CD14-positive monocyte (primary cell): ENCODE measurements around the gene EEF1G. TPM values are rescaled to one million over a fixed set of nuclear protein-coding genes. Genes with fewer than 3 reads are reported as not detected.

ENCODE experiments used
- DNase-seq, 3 donors: peaks; one replicate each; pipeline ENCODE4 v3.0.0-alpha.2; 2011 to 2022
- H2AFZ ChIP-seq: 2 replicates; pipeline ENCODE4 v1.6.0; 2012; ENCODE audit warnings: mild to moderate bottlenecking, low read depth, low read length, inconsistent platforms; ENCODE audit not compliant: insufficient read depth, poor library complexity, severe bottlenecking
- H3K27ac ChIP-seq, 2 donors: 1 replicate in 1 of 2; 2 replicates in 1 of 2; pipeline ENCODE4 v1.5.1; 2012 to 2013; ENCODE audit warnings: low read length in 2 of 2, control low read depth in 1 of 2, inconsistent platforms in 1 of 2, low read depth in 1 of 2, mild to moderate bottlenecking in 1 of 2
- H3K27me3 ChIP-seq, 2 donors: one replicate each; pipeline versions ENCODE4 v1.6.0 to v1.6.1; 2011 to 2013; ENCODE audit warnings: low read length in 2 of 2; ENCODE audit not compliant: control insufficient read depth in 2 of 2, insufficient read depth in 2 of 2
- H3K36me3 ChIP-seq, 2 donors: replicated peaks in 1 of 2; 1 replicate in 1 of 2; 2 replicates in 1 of 2; pipeline versions ENCODE4 v1.5.1 to v1.6.1; 2012 to 2013; ENCODE audit warnings: low read length in 2 of 2, control low read depth in 1 of 2, inconsistent platforms in 1 of 2, mild to moderate bottlenecking in 1 of 2; ENCODE audit not compliant: insufficient read depth in 2 of 2, control insufficient read depth in 1 of 2
- H3K4me1 ChIP-seq, 2 donors: 1 replicate in 1 of 2; 2 replicates in 1 of 2; pipeline versions ENCODE4 v1.5.1 to v1.6.1; 2012 to 2013; ENCODE audit warnings: low read length in 2 of 2, control low read depth in 1 of 2, inconsistent platforms in 1 of 2, mild to moderate bottlenecking in 1 of 2, moderate library complexity in 1 of 2; ENCODE audit not compliant: insufficient read depth in 2 of 2, control insufficient read depth in 1 of 2
- H3K4me2 ChIP-seq: replicated peaks from 2 replicates; pipeline ENCODE3; 2012; ENCODE audit warnings: low read length, moderate library complexity, mild to moderate bottlenecking; ENCODE audit not compliant: poor library complexity, severe bottlenecking; ENCODE audit errors: extremely low read depth
- H3K4me3 ChIP-seq, 3 experiments: fragments of 200-600 bp in 1 of 3; sonication (generic) in 1 of 3; replicated peaks in 1 of 3; 1 replicate in 2 of 3; 2 replicates in 1 of 3; pipeline ENCODE4 v1.5.1; 2011 to 2013; ENCODE audit warnings: low read length in 3 of 3, mild to moderate bottlenecking in 3 of 3, control low read depth in 2 of 3, low read depth in 2 of 3, inconsistent platforms in 1 of 3, moderate library complexity in 1 of 3
- H3K79me2 ChIP-seq: 2 replicates; pipeline ENCODE4 v1.6.0; 2012; ENCODE audit warnings: mild to moderate bottlenecking, control low read depth, inconsistent platforms, low read length, moderate library complexity; ENCODE audit not compliant: insufficient read depth
- H3K9ac ChIP-seq: 2 replicates; pipeline ENCODE4 v1.6.0; 2017; ENCODE audit warnings: low read length, mild to moderate bottlenecking; ENCODE audit not compliant: insufficient read depth, poor library complexity, severe bottlenecking
- H3K9me3 ChIP-seq, 2 donors: replicated peaks in 1 of 2; 1 replicate in 1 of 2; 2 replicates in 1 of 2; pipeline versions ENCODE4 v1.5.1 to v1.6.1; 2012 to 2013; ENCODE audit warnings: low read length in 2 of 2, control low read depth in 1 of 2; ENCODE audit not compliant: control insufficient read depth in 1 of 2, insufficient read depth in 1 of 2
- H4K20me1 ChIP-seq: 2 replicates; pipeline ENCODE4 v1.6.0; 2012; ENCODE audit warnings: mild to moderate bottlenecking, low read length, control low read depth, moderate library complexity; ENCODE audit not compliant: insufficient read depth
- H3K27ac Mint-ChIP-seq, 7 donors: one replicate each; pipeline ENCODE4 v1.8.0; 2020; ENCODE audit warnings: mild to moderate bottlenecking in 7 of 7, mixed read lengths in 7 of 7, moderate library complexity in 6 of 7, inconsistent platforms in 2 of 7
- H3K27me3 Mint-ChIP-seq, 3 donors: one replicate each; pipeline ENCODE4 v1.8.0; 2021 to 2022; ENCODE audit warnings: low read depth in 3 of 3, mild to moderate bottlenecking in 3 of 3, mixed read lengths in 3 of 3, moderate library complexity in 3 of 3, inconsistent platforms in 1 of 3
- H3K36me3 Mint-ChIP-seq, 2 donors: one replicate each; pipeline ENCODE4 v1.8.0; 2020; ENCODE audit warnings: mixed read lengths in 2 of 2, inconsistent platforms in 1 of 2, mild to moderate bottlenecking in 1 of 2
- H3K4me1 Mint-ChIP-seq: one replicate; pipeline ENCODE4 v1.8.0; 2020; ENCODE audit warnings: mild to moderate bottlenecking, mixed read lengths
- H3K4me3 Mint-ChIP-seq, 2 donors: one replicate each; pipeline ENCODE4 v1.8.0; 2020; ENCODE audit warnings: mild to moderate bottlenecking in 2 of 2, mixed read lengths in 2 of 2, moderate library complexity in 1 of 2
- H3K9me3 Mint-ChIP-seq, 7 donors: one replicate each; pipeline ENCODE4 v1.8.0; 2020 to 2022; ENCODE audit warnings: mixed read lengths in 7 of 7, mild to moderate bottlenecking in 6 of 7, moderate library complexity in 6 of 7, inconsistent platforms in 2 of 7
- WGBS: methylation state at CpG from one replicate; pipeline ENCODE4 v1.1.5; 2013; ENCODE audit warnings: missing lambda C conversion rate; ENCODE audit not compliant: insufficient coverage; 5-methylcytosine and 5-hydroxymethylcytosine counted together
- intact Hi-C, 2 donors: fragments of 100-400 bp; cut with micrococcal nuclease; formaldehyde crosslinking; loops; one replicate each; pipeline versions ENCODE4 v1.15.0 to v1.15.1; 2023
- polyA plus RNA-seq, 3 donors: library from polyadenylated mRNA; depleted of rRNA in 1 of 3; unstranded in 2 of 3; stranded (reverse) in 1 of 3; fragments of 300-500 nt in 2 of 3; fragments of >200 nt in 1 of 3; fragmentation: Illumina TruSeq in 2 of 3; gene quantifications; 1 replicate in 2 of 3; 2 replicates in 1 of 3; pipeline ENCODE4 v1.2.3, GENCODE V29; 2012 to 2021
- TF ChIP-seq, protein P1 (sequence below): fragments of 200-600 bp; IDR thresholded peaks from one replicate; pipeline ENCODE4 v1.8.0; 2022; ENCODE audit warnings: antibody characterized with exemption, mild to moderate bottlenecking

Gene EEF1G
- polyA plus RNA-seq, 3 donors, result 490 to 603 (median 491) TPM

DNA sequence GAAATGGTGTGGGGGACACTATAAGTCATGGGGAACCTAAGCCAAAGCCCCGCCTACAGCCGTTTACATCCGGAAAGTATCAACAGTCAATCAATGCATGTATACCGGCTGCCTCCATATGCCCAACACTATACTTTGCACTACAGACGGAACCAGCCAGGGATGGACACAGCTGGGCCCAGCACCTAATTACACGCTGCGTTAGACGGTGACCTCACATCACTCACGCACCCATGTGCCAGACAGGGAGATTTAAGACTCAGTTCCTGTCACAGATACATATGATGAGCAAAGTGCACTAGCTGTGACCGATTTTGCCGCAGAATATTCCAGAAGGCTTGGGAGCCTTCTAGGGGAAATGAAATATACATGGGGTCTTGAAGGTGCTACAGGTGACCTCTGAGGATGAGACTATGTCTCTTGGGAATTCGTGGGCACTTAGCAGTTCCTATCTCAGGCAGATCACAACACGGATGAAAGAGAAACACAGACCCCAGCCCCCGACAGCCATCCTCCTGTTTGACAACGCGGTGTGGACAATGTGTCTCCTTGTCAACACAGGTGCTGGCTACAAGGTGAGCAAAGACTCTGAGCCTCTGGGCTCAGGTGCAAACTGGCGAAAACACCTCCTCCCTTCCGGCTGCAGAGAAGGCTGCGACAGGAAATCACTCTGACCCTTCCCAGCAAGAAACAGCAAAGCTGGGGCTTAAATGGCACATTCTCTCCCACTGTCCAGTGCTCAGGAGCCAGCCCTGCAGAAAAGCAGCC lies 35.0 kb downstream of the EEF1G start:
- H3K9ac ChIP-seq, result no peak overlapping the region

GRCh38 chr11:62536301-62536957 lies 37.3 kb downstream of the EEF1G start:
- intact Hi-C loops, result no loop called here
- Histone ChIP-seq H4K20me1 (peaks cover 100% of the 10 kb centered on the region), H3K36me3 (peaks cover 63% of the 10 kb centered on the region in 2 donors), H3K27me3 (no peaks in the 10 kb centered on the region), H3K4me2 (no peak overlapping the region), H3K27ac (no peak overlapping the region), H3K79me2 (peaks cover 100% of the 10 kb centered on the region), H3K4me1 (peaks cover 34 to 37% of the 10 kb centered on the region in 2 donors), H3K9ac (no peak overlapping the region), H2AFZ (no peak overlapping the region), H3K9me3 (no peaks in the 10 kb centered on the region), H3K4me3 (no peak overlapping the region)
- peaks cover 0 to 3% (median 0%) of the 10 kb centered on the region in 7 donors for H3K9me3 Mint-ChIP-seq
- H3K27me3 Mint-ChIP-seq, result peaks cover 0 to 3% (median 0%) of the 10 kb centered on the region in 3 donors
- TF ChIP-seq, protein P1, sequence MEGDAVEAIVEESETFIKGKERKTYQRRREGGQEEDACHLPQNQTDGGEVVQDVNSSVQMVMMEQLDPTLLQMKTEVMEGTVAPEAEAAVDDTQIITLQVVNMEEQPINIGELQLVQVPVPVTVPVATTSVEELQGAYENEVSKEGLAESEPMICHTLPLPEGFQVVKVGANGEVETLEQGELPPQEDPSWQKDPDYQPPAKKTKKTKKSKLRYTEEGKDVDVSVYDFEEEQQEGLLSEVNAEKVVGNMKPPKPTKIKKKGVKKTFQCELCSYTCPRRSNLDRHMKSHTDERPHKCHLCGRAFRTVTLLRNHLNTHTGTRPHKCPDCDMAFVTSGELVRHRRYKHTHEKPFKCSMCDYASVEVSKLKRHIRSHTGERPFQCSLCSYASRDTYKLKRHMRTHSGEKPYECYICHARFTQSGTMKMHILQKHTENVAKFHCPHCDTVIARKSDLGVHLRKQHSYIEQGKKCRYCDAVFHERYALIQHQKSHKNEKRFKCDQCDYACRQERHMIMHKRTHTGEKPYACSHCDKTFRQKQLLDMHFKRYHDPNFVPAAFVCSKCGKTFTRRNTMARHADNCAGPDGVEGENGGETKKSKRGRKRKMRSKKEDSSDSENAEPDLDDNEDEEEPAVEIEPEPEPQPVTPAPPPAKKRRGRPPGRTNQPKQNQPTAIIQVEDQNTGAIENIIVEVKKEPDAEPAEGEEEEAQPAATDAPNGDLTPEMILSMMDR, result no peak
- no peak for DNase-seq
- H3K36me3 Mint-ChIP-seq, result peaks cover 59 to 84% of the 10 kb centered on the region in 2 donors
- H3K4me3 Mint-ChIP-seq, result no peak overlapping the region
- peaks cover 34% of the 10 kb centered on the region for H3K4me1 Mint-ChIP-seq
- peak overlapping the region in 6 of 7 donors; percentile 5 to 79 (median 44) for H3K27ac Mint-ChIP-seq
- WGBS, result 97% methylated on average over 17 of the region's 21 CpGs

More for the DNA sequence above, 35.0 kb downstream of the EEF1G start:
- H3K27ac ChIP-seq, result peak overlapping the region; percentile 22 to 99
- no peak for DNase-seq
- no peak overlapping the region for H3K4me3 ChIP-seq
- peaks cover 100% of the 10 kb centered on the region for H4K20me1 ChIP-seq
- Mint-ChIP-seq H3K36me3 (peaks cover 36 to 66% of the 10 kb centered on the region in 2 donors), H3K4me1 (peaks cover 56% of the 10 kb centered on the region), H3K9me3 (peaks cover 0 to 2% (median 0%) of the 10 kb centered on the region in 7 donors), H3K27me3 (peaks cover 0 to 4% (median 0%) of the 10 kb centered on the region in 3 donors), H3K27ac (peak overlapping the region; percentile 72 to 93 (median 77)), H3K4me3 (no peak overlapping the region)
- H3K27me3 ChIP-seq, result no peaks in the 10 kb centered on the region
- H3K36me3 ChIP-seq, result peaks cover 40 to 41% of the 10 kb centered on the region in 2 donors
- no peak overlapping the region for H2AFZ ChIP-seq
- H3K9me3 ChIP-seq, result no peaks in the 10 kb centered on the region
- peak overlapping the region; percentile 33 for H3K4me2 ChIP-seq
- intact Hi-C loops, result no loop called here
- peaks cover 56 to 59% of the 10 kb centered on the region in 2 donors for H3K4me1 ChIP-seq
- WGBS, result 92% methylated on average over 17 of the region's 19 CpGs
- H3K79me2 ChIP-seq, result peaks cover 100% of the 10 kb centered on the region
- TF ChIP-seq, protein P1, result no peak
